Thyroid gland (tissue), 4 donors: Measurements from ENCODE around the gene CBLN2. TPM values are rescaled to one million over a fixed set of nuclear protein-coding genes. Genes with fewer than 3 reads are reported as not detected.

Experiments used
- DNase-seq, 2 donors: peaks; one replicate each; pipeline ENCODE4 v3.0.0-alpha.2; 2019
- H3K27ac ChIP-seq, 3 donors: fragments of 200-600 bp; sonication (generic); 1 replicate in 2 of 3; 2 replicates in 1 of 3; pipeline ENCODE4 v1.5.1; 2016 to 2019; ENCODE audit warnings: mild to moderate bottlenecking in 1 of 3, moderate library complexity in 1 of 3
- H3K27me3 ChIP-seq: fragments of 200-600 bp; sonication (generic); one replicate; pipeline ENCODE4 v1.5.1; 2019
- H3K36me3 ChIP-seq, 2 donors: fragments of 200-600 bp; sonication (generic); one replicate each; pipeline ENCODE4 v1.5.1; 2016 to 2019
- H3K4me1 ChIP-seq, 2 donors: fragments of 200-600 bp; sonication (generic); one replicate each; pipeline ENCODE4 v1.5.1; 2017 to 2019
- H3K4me3 ChIP-seq, 3 donors: fragments of 200-600 bp; sonication (generic); replicated peaks in 1 of 3; 1 replicate in 2 of 3; 2 replicates in 1 of 3; pipeline ENCODE4 v1.5.1; 2016; ENCODE audit warnings: mild to moderate bottlenecking in 1 of 3
- H3K9me3 ChIP-seq: fragments of 200-600 bp; sonication (generic); one replicate; pipeline ENCODE4 v1.5.1; 2017
- POLR2A ChIP-seq, 2 donors: fragments of 450-650 bp; IDR thresholded peaks; one replicate each; pipeline ENCODE4 v1.6.1; 2017; ENCODE audit warnings: antibody characterized with exemption in 2 of 2, mild to moderate bottlenecking in 2 of 2, moderate library complexity in 1 of 2
- WGBS, 2 donors: methylation state at CpG; one replicate each; pipeline ENCODE4 v1.1.5; 2017; 5-methylcytosine and 5-hydroxymethylcytosine counted together
- intact Hi-C: fragments of 100-400 bp; cut with DNase I; formaldehyde crosslinking; loops from one replicate; pipeline ENCODE4 v1.15.1; 2023
- total RNA-seq, 4 donors: library from RNA; depleted of rRNA; stranded (reverse); fragments of >200 nt; gene quantifications; one replicate each; pipeline ENCODE4 v1.2.3, GENCODE V29; 2016
- TF ChIP-seq, protein P1 (sequence below), 6 experiments: fragments of 200-600 bp in 3 of 6; fragments of 450-650 bp in 3 of 6; sonication (generic) in 3 of 6; IDR thresholded peaks; one replicate each; pipeline ENCODE4 v1.5.1; 2016 to 2019; ENCODE audit warnings: antibody characterized with exemption in 6 of 6, mild to moderate bottlenecking in 2 of 6, inconsistent platforms in 1 of 6, moderate library complexity in 1 of 6

Gene CBLN2
- total RNA-seq, 4 donors from 2014 or later: not detected

DNA sequence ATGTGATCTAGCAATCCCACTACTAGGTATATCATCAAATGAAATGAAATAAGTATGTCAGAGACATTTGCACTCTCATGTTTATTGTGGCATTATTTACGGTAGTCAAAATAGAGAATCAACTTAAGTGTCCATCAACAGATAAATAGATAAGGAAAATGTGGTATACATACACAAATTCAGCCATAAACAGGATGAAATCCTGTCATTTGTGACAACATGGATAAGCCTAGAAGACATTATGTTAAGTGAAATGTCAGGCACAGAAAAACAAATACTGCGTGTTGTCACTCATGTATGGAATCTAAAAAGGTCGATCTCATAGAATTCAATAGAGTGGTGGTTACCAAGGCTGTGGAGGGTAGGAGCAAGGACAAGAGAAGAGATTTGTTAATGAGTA is 22.1 kb upstream of the CBLN2 start:
- Histone ChIP-seq H3K27me3 (no peaks in the 10 kb centered on the region), H3K27ac (no peak overlapping the region), H3K9me3 (no peaks in the 10 kb centered on the region), H3K4me1 (no peaks in the 10 kb centered on the region), H3K4me3 (no peak overlapping the region), H3K36me3 (no peaks in the 10 kb centered on the region)
- WGBS, 2 donors: 91% methylated on average over 3 of the region's 3 CpGs
- TF ChIP-seq POLR2A (IDR thresholded peaks at IDR 0.05): no peak
- TF ChIP-seq, protein P1, sequence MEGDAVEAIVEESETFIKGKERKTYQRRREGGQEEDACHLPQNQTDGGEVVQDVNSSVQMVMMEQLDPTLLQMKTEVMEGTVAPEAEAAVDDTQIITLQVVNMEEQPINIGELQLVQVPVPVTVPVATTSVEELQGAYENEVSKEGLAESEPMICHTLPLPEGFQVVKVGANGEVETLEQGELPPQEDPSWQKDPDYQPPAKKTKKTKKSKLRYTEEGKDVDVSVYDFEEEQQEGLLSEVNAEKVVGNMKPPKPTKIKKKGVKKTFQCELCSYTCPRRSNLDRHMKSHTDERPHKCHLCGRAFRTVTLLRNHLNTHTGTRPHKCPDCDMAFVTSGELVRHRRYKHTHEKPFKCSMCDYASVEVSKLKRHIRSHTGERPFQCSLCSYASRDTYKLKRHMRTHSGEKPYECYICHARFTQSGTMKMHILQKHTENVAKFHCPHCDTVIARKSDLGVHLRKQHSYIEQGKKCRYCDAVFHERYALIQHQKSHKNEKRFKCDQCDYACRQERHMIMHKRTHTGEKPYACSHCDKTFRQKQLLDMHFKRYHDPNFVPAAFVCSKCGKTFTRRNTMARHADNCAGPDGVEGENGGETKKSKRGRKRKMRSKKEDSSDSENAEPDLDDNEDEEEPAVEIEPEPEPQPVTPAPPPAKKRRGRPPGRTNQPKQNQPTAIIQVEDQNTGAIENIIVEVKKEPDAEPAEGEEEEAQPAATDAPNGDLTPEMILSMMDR (IDR thresholded peaks at IDR 0.05): no peak
- DNase-seq: no peak
- intact Hi-C loops: no loop called here

DNA sequence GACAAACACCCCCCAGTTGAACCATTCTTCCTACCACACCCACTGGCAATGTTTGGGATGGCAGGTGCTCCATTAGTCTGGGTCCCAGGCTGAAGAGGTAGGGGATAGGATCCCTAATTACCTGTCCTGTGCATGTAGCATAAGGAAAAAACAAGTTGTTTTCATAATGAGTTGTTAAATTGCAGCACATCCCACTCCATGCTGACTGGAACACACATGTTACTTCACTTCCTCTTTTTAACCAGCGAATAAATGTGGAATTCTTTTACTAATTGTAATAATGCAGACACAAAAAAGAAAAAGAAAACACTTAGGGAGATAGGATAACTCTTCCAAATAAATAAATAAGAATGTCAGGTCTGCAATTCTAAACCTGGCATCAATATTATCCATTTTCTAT is 11.8 kb upstream of the CBLN2 start:
- Histone ChIP-seq H3K4me1 (no peaks in the 10 kb centered on the region), H3K4me3 (no peak overlapping the region), H3K36me3 (no peaks in the 10 kb centered on the region), H3K27me3 (no peaks in the 10 kb centered on the region), H3K27ac (no peak overlapping the region), H3K9me3 (no peaks in the 10 kb centered on the region)
- WGBS, 2 donors: 60 to 63% methylated on average over 1 of the region's 1 CpG
- intact Hi-C loops: no loop called here
- no peak for TF ChIP-seq POLR2A (IDR thresholded peaks at IDR 0.05)
- TF ChIP-seq, protein P1 (IDR thresholded peaks at IDR 0.05): no peak
- no peak for DNase-seq

- 57 to 67% methylated on average over 7 of the region's 7 CpGs for WGBS, 2 donors
Observed at GRCh38 chr18:72555101-72555500, 11.0 kb upstream of the CBLN2 start.

GRCh38 chr18:72543357-72544055 is 636 bp downstream of the CBLN2 start:
- intact Hi-C loops: no loop called here
- no peaks in the 10 kb centered on the region for H3K36me3 ChIP-seq
- DNase-seq: no peak
- no peaks in the 10 kb centered on the region for H3K27me3 ChIP-seq
- TF ChIP-seq, protein P1 (IDR thresholded peaks at IDR 0.05): no peak
- no peak for TF ChIP-seq POLR2A (IDR thresholded peaks at IDR 0.05)
- H3K4me1 ChIP-seq: peaks cover 0 to 3% of the 10 kb centered on the region in 2 donors
- H3K9me3 ChIP-seq: no peaks in the 10 kb centered on the region
- H3K27ac ChIP-seq: no peak overlapping the region
- no peak overlapping the region for H3K4me3 ChIP-seq
- WGBS, 2 donors: 1 to 3% methylated on average over 22 to 30 of the region's 73 CpGs

More at GRCh38 chr18:72555101-72555500, 11.0 kb upstream of the CBLN2 start:
- Histone ChIP-seq H3K27me3 (no peaks in the 10 kb centered on the region), H3K27ac (no peak overlapping the region), H3K4me1 (no peaks in the 10 kb centered on the region), H3K9me3 (no peaks in the 10 kb centered on the region), H3K36me3 (no peaks in the 10 kb centered on the region), H3K4me3 (no peak overlapping the region)
- no peak for DNase-seq
- TF ChIP-seq POLR2A (IDR thresholded peaks at IDR 0.05): no peak
- TF ChIP-seq, protein P1 (IDR thresholded peaks at IDR 0.05): no peak
- intact Hi-C loops: no loop called here

DNA sequence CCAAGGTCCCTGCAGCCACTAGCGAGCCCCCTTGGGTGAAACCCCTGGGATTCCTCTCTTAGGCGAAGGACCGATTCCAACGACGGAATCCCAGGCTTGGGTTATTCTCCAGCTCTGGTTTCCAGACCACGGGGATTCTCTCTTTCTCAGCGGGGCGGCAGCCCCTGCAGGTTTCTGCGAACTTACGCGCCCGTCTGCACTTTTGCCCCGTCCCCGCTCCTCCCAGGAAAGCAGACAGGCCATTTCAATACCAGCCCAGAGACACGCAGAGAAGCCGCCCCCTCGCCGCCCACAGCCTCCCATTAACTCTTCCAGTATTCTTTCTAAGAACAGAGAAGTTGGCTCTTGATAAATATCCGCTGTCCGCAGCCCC is 1.2 kb downstream of the CBLN2 start:
- TF ChIP-seq, protein P1 (IDR thresholded peaks at IDR 0.05): no peak
- no peak for TF ChIP-seq POLR2A (IDR thresholded peaks at IDR 0.05)
- intact Hi-C loops: no loop called here
- no peak for DNase-seq
- no peak overlapping the region for H3K27ac ChIP-seq
- H3K27me3 ChIP-seq: no peaks in the 10 kb centered on the region
- WGBS, 2 donors: 1 to 2% methylated on average over 15 to 20 of the region's 20 CpGs
- no peak overlapping the region for H3K4me3 ChIP-seq
- H3K4me1 ChIP-seq: peaks cover 0 to 3% of the 10 kb centered on the region in 2 donors
- no peaks in the 10 kb centered on the region for H3K9me3 ChIP-seq
- no peaks in the 10 kb centered on the region for H3K36me3 ChIP-seq
